ENCODE data around the gene EXTL1.
A peak's percentile ranks its signal among the peaks of the same experiment; 100 is the strongest.
"Not testable (repeated sequence)": the region's sequence is repeated elsewhere in the genome, so short reads cannot be mapped to it uniquely, and the experiment has no call there.

Gene EXTL1, protein sequence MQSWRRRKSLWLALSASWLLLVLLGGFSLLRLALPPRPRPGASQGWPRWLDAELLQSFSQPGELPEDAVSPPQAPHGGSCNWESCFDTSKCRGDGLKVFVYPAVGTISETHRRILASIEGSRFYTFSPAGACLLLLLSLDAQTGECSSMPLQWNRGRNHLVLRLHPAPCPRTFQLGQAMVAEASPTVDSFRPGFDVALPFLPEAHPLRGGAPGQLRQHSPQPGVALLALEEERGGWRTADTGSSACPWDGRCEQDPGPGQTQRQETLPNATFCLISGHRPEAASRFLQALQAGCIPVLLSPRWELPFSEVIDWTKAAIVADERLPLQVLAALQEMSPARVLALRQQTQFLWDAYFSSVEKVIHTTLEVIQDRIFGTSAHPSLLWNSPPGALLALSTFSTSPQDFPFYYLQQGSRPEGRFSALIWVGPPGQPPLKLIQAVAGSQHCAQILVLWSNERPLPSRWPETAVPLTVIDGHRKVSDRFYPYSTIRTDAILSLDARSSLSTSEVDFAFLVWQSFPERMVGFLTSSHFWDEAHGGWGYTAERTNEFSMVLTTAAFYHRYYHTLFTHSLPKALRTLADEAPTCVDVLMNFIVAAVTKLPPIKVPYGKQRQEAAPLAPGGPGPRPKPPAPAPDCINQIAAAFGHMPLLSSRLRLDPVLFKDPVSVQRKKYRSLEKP

DNA sequence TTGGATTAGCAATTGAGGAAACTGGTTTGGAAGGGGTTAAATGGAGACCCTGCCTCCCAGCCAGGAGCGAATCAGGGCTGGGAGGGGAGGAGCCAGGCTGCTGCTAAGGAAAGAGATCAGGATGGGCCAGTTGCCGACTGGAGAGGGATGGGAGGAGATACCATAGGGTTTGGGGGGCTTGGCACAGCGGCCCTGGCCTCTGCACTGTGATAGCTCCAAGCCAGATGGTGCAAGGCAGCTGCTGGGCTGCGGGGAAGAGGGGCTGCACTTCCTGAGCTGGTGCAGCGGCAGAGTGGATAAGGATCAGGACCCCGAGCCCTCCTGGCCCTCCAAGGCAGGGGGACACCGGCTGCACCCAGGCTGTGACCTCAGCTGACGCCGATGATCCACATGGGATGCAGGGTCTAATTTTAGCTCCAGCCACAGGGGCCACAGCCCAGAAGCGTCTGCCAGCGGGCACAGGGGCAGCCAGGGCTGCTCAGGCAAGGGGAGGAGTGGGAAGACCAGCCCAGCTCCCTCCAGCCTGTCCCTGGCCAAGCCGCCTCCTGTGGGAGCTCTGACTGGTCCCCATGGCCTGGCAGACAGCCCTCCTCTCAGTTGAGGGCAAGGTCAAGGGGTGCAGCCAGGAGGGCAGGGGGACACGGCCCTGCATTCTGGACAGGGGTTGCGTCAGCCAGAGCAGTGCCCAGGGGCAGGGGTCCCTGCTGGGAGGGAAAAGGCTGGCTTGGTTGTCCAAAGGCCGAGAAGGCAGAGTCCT, at the start of gene EXTL1:
Gene EXTL1, plus strand, starts transcription at position 129 of the 757 bp plus-strand sequence. CDS start 872 bp downstream, outside the sequence.
- no peak for DNase-seq

- no peak for DNase-seq
Measured at GRCh38 chr1:25971811-25972180, 49.8 kb upstream of the EXTL1 start.

DNA sequence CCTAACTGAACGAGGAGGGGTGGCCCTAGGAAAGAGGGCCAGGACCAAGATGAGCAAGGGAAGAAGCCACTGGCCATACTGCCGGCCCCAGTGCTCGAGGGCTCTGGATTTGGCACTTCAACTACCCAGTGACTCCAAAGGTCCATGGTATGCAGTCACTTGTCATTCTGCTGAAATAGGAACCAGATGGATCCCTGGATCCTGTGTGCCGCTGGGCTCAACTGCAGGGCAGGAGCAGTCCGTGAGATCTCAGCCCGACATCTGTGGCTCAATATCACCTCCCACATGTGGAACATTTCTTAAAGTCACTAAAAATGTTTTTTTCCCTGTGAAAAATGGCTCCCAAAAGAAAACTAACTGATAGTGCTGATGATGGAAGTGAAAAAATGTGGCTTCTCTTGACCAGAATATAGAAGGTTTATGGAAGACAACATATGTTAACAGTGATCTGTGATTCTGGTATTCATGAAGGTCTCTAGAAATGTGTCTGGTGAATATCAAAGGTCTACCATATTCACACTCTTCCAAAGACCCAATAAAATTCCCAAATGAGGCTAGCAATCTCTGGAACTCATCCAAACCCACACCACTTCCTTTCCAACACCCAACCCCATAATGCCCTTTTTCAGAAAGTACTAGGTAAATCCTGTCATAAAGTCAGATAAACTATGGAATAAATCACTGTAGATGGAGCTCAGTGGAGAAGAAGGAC, 47.8 kb upstream of the EXTL1 start:
- no peak for DNase-seq

DNA sequence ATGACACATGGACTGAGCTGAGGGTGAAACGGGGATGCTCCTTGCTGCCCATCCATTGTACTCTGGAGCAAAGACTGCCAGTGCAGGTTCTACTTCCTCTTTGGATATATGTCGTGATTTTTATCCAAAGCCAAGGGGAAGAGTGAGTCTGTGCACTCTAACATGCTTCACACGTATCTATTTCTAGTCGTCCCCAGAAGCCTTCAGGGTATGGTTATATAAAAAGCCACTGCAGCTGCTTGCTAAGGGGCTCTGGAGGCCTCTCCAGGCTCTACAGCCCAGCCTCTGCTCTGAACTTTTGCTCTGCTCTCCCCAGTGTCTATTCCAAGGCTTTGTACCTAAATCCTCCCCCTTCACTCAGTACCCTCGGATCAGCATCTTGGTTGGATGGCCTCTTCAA, 43.8 kb upstream of the EXTL1 start:
- no peak for DNase-seq

DNA sequence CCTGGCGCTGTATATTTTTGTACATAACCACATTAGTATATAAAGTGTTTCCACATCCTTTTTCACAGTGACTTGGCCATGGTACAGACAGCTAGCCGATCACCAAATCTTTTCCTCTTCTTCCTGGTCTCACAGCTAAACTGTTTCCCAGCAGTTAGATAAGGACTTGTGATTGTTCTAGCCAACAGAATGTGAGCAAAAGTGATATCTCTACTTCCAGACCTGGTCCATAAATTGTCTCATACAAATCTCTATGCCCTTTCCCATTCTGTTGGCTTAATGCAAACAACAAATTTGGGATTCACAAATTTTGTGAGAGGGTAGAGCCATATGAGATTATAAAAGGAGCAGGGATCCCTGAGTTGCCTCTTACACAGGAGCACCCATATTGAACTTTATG, 43.2 kb upstream of the EXTL1 start:
- DNase-seq, result no peak

GRCh38 chr1:25979210-25979609, 42.4 kb upstream of the EXTL1 start:
- no peak for DNase-seq

GRCh38 chr1:25985171-25985570, 36.4 kb upstream of the EXTL1 start:
- no peak for DNase-seq

GRCh38 chr1:25985670-25986069, 35.9 kb upstream of the EXTL1 start:
- DNase-seq, result no peak

GRCh38 chr1:25986773-25987172, 34.8 kb upstream of the EXTL1 start:
- not testable (repeated sequence) for DNase-seq

GRCh38 chr1:25987951-25988350, 33.6 kb upstream of the EXTL1 start:
- DNase-seq, result no peak

- DNase-seq, result no peak
Measured at GRCh38 chr1:25989440-25990234, 31.9 kb upstream of the EXTL1 start.

DNA sequence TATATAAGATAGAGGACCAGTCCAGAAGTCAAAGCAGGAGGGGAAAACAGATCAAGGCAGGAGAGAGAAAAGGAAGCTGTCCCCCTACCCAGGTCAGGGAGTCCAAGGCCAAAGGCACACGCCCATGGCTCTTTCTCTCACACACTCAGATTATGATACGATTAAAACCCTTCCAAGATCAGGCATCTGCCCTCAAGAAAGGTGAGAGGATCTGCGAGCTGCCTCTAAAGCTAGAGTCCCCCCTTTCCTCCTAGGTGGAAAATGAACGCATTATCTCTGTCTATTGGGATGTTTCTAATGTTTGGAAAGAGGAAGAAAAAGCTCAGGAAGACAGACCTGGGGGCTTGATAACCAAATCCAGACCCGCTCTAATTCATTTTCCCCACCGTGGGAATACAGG, 31.3 kb upstream of the EXTL1 start:
- DNase-seq, result no peak

GRCh38 chr1:25990702-25991395, 30.7 kb upstream of the EXTL1 start:
- peak; percentile 68 for DNase-seq

- no peak for DNase-seq
Measured at GRCh38 chr1:25991937-25992688, 29.5 kb upstream of the EXTL1 start.

GRCh38 chr1:25992689-25993171, 28.8 kb upstream of the EXTL1 start:
- DNase-seq, result no peak

GRCh38 chr1:25993197-25993951, 28.2 kb upstream of the EXTL1 start:
- no peak for DNase-seq

DNA sequence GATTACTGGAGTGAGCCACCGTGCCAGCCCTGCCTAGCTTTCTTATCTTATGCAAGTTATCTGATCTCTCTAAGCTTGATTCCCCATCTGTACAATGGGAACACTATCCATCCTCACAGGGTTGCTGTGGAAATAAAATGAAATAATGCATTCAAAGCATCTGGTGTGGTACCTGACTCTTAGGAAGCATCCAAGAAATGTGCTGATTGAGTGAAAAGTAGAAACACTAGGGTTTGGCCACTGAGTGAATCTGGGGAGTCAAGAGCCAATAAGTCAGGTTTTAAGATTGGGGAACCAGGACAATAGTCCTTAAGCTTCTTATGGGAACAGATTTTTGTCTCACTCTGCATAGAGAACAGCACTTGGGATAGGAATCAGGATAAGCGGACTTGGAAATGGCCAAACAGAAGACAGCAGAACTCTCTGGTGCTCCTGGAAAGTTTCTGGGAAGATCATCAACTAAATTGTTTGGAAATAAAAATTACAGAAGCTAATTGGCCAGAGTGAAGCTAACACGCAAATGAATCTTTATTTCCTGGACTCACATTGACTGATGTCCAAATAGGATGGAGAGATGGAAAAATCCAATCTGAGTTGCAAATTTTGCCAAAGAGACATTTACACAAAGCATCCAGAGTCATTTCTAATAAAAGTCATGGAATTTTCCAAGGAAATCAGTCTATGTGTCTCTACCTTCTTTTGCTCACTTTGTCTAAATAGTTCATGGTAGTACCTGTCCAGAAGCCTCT, 27.0 kb upstream of the EXTL1 start:
- no peak for DNase-seq

DNA sequence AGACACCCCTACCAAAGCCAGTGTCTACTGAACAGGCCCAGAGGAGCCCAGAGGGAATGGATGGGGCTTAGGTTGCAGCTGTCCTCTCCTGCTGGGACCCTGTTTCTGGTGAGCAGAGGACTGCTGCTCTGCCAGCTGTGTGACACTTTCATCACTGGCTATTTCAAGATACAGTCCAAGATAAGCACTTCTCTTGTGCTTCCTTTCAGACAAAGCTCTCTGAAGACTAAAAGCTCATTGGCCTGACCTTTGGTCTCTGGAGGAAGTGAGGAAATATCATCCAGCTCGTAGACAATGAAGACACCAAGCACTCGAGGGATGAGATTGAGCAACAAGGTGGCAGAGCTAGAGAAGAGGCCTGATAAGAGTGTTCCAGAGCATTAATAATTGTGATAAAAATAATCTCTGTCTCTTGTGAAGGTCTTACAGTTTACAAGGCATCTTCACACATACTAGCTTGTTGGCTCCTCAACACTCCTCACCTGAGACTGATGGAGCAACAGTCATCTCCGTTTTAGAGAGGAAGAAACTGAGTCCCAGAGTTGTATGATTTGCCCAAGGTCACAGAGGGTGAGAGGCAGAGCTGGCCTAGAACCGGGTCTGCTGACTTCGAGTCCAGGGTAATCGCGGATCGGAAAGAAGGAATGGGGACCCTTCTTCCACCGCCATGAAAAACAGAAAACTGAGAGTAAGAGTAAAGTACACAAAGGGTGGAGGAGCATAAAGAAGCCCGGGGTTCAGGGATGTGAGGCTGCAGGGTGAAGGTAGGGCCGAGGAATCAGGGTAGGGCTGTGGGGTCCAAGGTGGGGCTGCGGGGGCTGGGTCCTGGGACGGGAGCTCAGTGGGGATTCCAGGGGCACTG, 24.4 kb upstream of the EXTL1 start:
- no peak for DNase-seq
